Measurements from ENCODE around the gene RNF26. TPM values are rescaled to one million over a fixed set of nuclear protein-coding genes. Genes with fewer than 3 reads are reported as not detected.
A peak's percentile ranks its signal among the peaks of the same experiment; 100 is the strongest.

Gene RNF26
- total RNA-seq, 4 donors from 2014 or later, result 8.9 to 11.1 (median 9.4) TPM

- no peak for DNase-seq (ENCODE audit: low spot score)
- TF ChIP-seq CTCF (IDR thresholded peaks at IDR 0.05), result no peak
- no peak for ATAC-seq (ENCODE audit: low FRiP score)
Observed at GRCh38 chr11:119355091-119355843, 20.9 kb downstream of the RNF26 start.

GRCh38 chr11:119356349-119357031, 22.2 kb downstream of the RNF26 start:
- ATAC-seq (ENCODE audit: low FRiP score) (peak; percentile 72), DNase-seq (ENCODE audit: low spot score) (peak; percentile 66)
- TF ChIP-seq CTCF (IDR thresholded peaks at IDR 0.05), result peak in 2 of 3 donors; percentile 5 to 88

GRCh38 chr11:119357074-119357473, 22.7 kb downstream of the RNF26 start:
- no peak for TF ChIP-seq CTCF (IDR thresholded peaks at IDR 0.05)
- no peak for ATAC-seq (ENCODE audit: low FRiP score)
- DNase-seq (ENCODE audit: low spot score), result no peak

GRCh38 chr11:119359365-119360214, 25.3 kb downstream of the RNF26 start:
- no peak for ATAC-seq (ENCODE audit: low FRiP score)

GRCh38 chr11:119361056-119361787, 26.9 kb downstream of the RNF26 start:
- no peak for DNase-seq (ENCODE audit: low spot score)
- no peak for TF ChIP-seq CTCF (IDR thresholded peaks at IDR 0.05)
- ATAC-seq (ENCODE audit: low FRiP score), result peak; percentile 90

More at GRCh38 chr11:119359365-119360214, 25.3 kb downstream of the RNF26 start:
- no peak for DNase-seq (ENCODE audit: low spot score)
- no peak for TF ChIP-seq CTCF (IDR thresholded peaks at IDR 0.05)

- DNase-seq (ENCODE audit: low spot score) (no peak), ATAC-seq (ENCODE audit: low FRiP score) (no peak)
- TF ChIP-seq CTCF (IDR thresholded peaks at IDR 0.05), result no peak
Observed at GRCh38 chr11:119361941-119362725, 27.8 kb downstream of the RNF26 start.
